Stimulated activated CD4-positive, alpha-beta T cell treated with anti-CD3 and anti-CD28 coated beads, Interleukin-12 subunit alpha, Interleukin-12 subunit beta, amount 100 ng/mL, for 48 hours (primary cell): ENCODE data around the gene CUL2.

Experiments
- DNase-seq, 3 donors: peaks; one replicate each; pipeline ENCODE4 v3.0.0-alpha.2; 2020; ENCODE audit warnings: low read depth in 2 of 3, low spot score in 1 of 3

Gene CUL2

GRCh38 chr10:35090162-35090954 lies at the start of gene CUL2:
CUL2 (minus strand) TSS chr10:35090341; CDS start chr10:35071317, 19,024 bp downstream.
- DNase-seq: peak; percentile 89 to 93 (median 90)

GRCh38 chr10:35136263-35136815 lies 46.2 kb upstream of the CUL2 start:
- DNase-seq: no peak

- DNase-seq: no peak
Observed at GRCh38 chr10:35135861-35136260, 45.7 kb upstream of the CUL2 start.

- no peak for DNase-seq
Observed at GRCh38 chr10:35133586-35133985, 43.4 kb upstream of the CUL2 start.

- no peak for DNase-seq
Observed at GRCh38 chr10:35132727-35133126, 42.6 kb upstream of the CUL2 start.

- no peak for DNase-seq
Observed at GRCh38 chr10:35130663-35131062, 40.5 kb upstream of the CUL2 start.

GRCh38 chr10:35129185-35129674 lies 39.1 kb upstream of the CUL2 start:
- no peak for DNase-seq

GRCh38 chr10:35127289-35127891 lies 37.2 kb upstream of the CUL2 start:
- DNase-seq: peak; percentile 38 to 62 (median 47)

- peak; percentile 99 to 100 (median 100) for DNase-seq
Observed at GRCh38 chr10:35126530-35127288, 36.6 kb upstream of the CUL2 start, which contains the start of gene CREM. CREM (plus strand) TSS chr10:35126846; CDS start chr10:35137836, 10,990 bp downstream.

- DNase-seq: no peak
Observed at GRCh38 chr10:35126062-35126529, 36.0 kb upstream of the CUL2 start.

GRCh38 chr10:35124540-35124939 lies 34.4 kb upstream of the CUL2 start:
- DNase-seq: no peak

GRCh38 chr10:35119378-35119777 lies 29.2 kb upstream of the CUL2 start:
- no peak for DNase-seq

- no peak for DNase-seq
Observed at GRCh38 chr10:35112571-35112970, 22.4 kb upstream of the CUL2 start.

GRCh38 chr10:35103882-35104281 lies 13.7 kb upstream of the CUL2 start:
- DNase-seq: no peak

- DNase-seq: no peak
Observed at GRCh38 chr10:35097510-35097909, 7.4 kb upstream of the CUL2 start.

GRCh38 chr10:35096312-35096711 lies 6.2 kb upstream of the CUL2 start:
- no peak for DNase-seq

GRCh38 chr10:35092851-35093250 lies 2.7 kb upstream of the CUL2 start:
- DNase-seq: no peak

GRCh38 chr10:35091994-35092790 lies 2.1 kb upstream of the CUL2 start:
- no peak for DNase-seq

GRCh38 chr10:35089611-35090161 lies 455 bp downstream of the CUL2 start:
- DNase-seq: peak in 1 of 3 donors; percentile 5

- no peak for DNase-seq
Observed at GRCh38 chr10:35083242-35083641, 6.9 kb downstream of the CUL2 start.
